Ovary (tissue), 9 donors: Measurements from ENCODE around the gene IFIT3. TPM values are rescaled to one million over a fixed set of nuclear protein-coding genes. Genes with fewer than 3 reads are reported as not detected.

Experiments used
- DNase-seq, 5 donors: peaks; one replicate each; pipeline ENCODE4 v3.0.0-alpha.2; 2019 to 2020
- H3K27ac ChIP-seq, 2 donors: fragments of 200-600 bp; one replicate each; pipeline versions ENCODE4 v1.5.1 to v1.8.0; 2019 to 2022
- H3K27me3 ChIP-seq: fragments of 200-600 bp; one replicate; pipeline ENCODE4 v1.8.0; 2022
- H3K36me3 ChIP-seq: fragments of 200-600 bp; sonication (generic); one replicate; pipeline ENCODE4 v1.5.1; 2019
- H3K4me1 ChIP-seq: one replicate; pipeline ENCODE4 v1.8.1; 2013; ENCODE audit warnings: mild to moderate bottlenecking, moderate library complexity; ENCODE audit not compliant: insufficient read depth
- H3K4me3 ChIP-seq: fragments of 200-600 bp; sonication (generic); one replicate; pipeline ENCODE4 v1.5.1; 2017
- H3K9me3 ChIP-seq, 2 donors: fragments of 200-600 bp in 1 of 2; sonication (generic) in 1 of 2; one replicate each; pipeline versions ENCODE4 v1.5.1 to v1.8.1; 2013 to 2019; ENCODE audit warnings: mild to moderate bottlenecking in 1 of 2, moderate library complexity in 1 of 2
- EP300 ChIP-seq: sonication (generic); formaldehyde crosslinking; IDR thresholded peaks from one replicate; pipeline ENCODE4 v1.6.1; 2017; ENCODE audit warnings: antibody characterized with exemption
- POLR2A ChIP-seq: fragments of 450-650 bp; IDR thresholded peaks from one replicate; pipeline ENCODE4 v1.6.1; 2017; ENCODE audit warnings: antibody characterized with exemption, mild to moderate bottlenecking, moderate library complexity
- WGBS, 3 donors: extraction: QIAGEN DNeasy Blood & Tissue Kit in 1 of 3; methylation state at CpG; one replicate each; pipeline versions ENCODE4 v1.1.5 to v1.1.7; 2013 to 2017; 5-methylcytosine and 5-hydroxymethylcytosine counted together
- intact Hi-C, 4 donors: fragments of 100-400 bp; cut with DNase I; formaldehyde crosslinking; loops; one replicate each; pipeline versions ENCODE4 v1.11.0 to v1.15.1; 2022 to 2023
- polyA plus RNA-seq, 2 donors: library from polyadenylated mRNA; stranded (reverse); fragments of 200-250 nt in 1 of 2; fragments of 350-450 nt in 1 of 2; fragmentation: Illumina TruSeq in 1 of 2; extraction: RNeasy Lipid Tissue Mini Kit (QIAGEN cat#74804) in 1 of 2; gene quantifications; one replicate each; pipeline ENCODE4 v1.2.3, GENCODE V29; 2013 to 2014
- total RNA-seq, 7 donors: library from RNA; depleted of rRNA in 2 of 7; stranded (reverse); fragments of >200 nt in 2 of 7; fragmentation: NEBNext Ultra II Directional in 3 of 7; extraction: Animal tissue kit (Norgen Biotek cat#: 25700) in 3 of 7; gene quantifications; one replicate each; pipeline versions ENCODE4 v1.1.0 to v1.2.4, GENCODE V29; 2016 to 2023
- TF ChIP-seq, protein P1 (sequence below), 3 donors: fragments of 450-650 bp in 2 of 3; fragments of 200-600 bp in 1 of 3; IDR thresholded peaks; one replicate each; pipeline versions ENCODE4 v1.5.1 to v1.8.0; 2016 to 2022; ENCODE audit warnings: antibody characterized with exemption in 3 of 3, mild to moderate bottlenecking in 1 of 3
- donor health status: DM: no; HTN: no; CAD: no; lungs with moderate emphysema.
- donor health status: DM: no; HTN: no; CAD: no.
- donor health status: Bipolar disorder and iron deficiency.
- donor health status: DM: yes; HTN: yes; CAD: no.
- donor health status: DM: no; HTN: no; CAD: no.
- donor health status: DM: yes; HTN: yes; CAD: no.

The IFIT3 gene
- total and polyA plus RNA-seq, 9 donors, result 5.7 to 31.5 (median 12.2) TPM

DNA sequence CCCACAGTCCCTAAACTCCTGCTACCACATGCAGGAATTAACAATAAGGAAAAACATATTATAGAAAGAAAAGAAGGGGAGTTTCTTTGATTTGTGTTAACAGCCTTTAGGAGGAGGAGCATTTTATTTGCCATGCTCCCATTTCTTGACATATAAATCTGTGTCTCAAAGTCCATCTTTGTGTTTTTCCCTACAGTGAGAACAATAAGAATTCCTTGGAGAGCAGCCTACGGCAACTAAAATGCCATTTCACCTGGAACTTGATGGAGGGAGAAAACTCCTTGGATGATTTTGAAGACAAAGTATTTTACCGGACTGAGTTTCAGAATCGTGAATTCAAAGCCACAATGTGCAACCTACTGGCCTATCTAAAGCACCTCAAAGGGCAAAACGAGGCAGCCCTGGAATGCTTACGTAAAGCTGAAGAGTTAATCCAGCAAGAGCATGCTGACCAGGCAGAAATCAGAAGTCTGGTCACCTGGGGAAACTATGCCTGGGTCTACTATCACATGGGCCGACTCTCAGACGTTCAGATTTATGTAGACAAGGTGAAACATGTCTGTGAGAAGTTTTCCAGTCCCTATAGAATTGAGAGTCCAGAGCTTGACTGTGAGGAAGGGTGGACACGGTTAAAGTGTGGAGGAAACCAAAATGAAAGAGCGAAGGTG lies 21.9 kb upstream of the IFIT3 start:
- TF ChIP-seq POLR2A (no peak), EP300 (no peak)
- TF ChIP-seq, protein P1, sequence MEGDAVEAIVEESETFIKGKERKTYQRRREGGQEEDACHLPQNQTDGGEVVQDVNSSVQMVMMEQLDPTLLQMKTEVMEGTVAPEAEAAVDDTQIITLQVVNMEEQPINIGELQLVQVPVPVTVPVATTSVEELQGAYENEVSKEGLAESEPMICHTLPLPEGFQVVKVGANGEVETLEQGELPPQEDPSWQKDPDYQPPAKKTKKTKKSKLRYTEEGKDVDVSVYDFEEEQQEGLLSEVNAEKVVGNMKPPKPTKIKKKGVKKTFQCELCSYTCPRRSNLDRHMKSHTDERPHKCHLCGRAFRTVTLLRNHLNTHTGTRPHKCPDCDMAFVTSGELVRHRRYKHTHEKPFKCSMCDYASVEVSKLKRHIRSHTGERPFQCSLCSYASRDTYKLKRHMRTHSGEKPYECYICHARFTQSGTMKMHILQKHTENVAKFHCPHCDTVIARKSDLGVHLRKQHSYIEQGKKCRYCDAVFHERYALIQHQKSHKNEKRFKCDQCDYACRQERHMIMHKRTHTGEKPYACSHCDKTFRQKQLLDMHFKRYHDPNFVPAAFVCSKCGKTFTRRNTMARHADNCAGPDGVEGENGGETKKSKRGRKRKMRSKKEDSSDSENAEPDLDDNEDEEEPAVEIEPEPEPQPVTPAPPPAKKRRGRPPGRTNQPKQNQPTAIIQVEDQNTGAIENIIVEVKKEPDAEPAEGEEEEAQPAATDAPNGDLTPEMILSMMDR (IDR thresholded peaks at IDR 0.05), result no peak
- Histone ChIP-seq H3K27ac (no peak overlapping the region), H3K36me3 (no peaks in the 10 kb centered on the region), H3K9me3 (no peaks in the 10 kb centered on the region), H3K27me3 (no peaks in the 10 kb centered on the region), H3K4me1 (peaks cover 9% of the 10 kb centered on the region), H3K4me3 (no peak overlapping the region)
- intact Hi-C loops, result no loop called here
- 89 to 91% (median 91%) methylated on average over 9 of the region's 9 CpGs for WGBS, 3 donors
- no peak for DNase-seq

DNA sequence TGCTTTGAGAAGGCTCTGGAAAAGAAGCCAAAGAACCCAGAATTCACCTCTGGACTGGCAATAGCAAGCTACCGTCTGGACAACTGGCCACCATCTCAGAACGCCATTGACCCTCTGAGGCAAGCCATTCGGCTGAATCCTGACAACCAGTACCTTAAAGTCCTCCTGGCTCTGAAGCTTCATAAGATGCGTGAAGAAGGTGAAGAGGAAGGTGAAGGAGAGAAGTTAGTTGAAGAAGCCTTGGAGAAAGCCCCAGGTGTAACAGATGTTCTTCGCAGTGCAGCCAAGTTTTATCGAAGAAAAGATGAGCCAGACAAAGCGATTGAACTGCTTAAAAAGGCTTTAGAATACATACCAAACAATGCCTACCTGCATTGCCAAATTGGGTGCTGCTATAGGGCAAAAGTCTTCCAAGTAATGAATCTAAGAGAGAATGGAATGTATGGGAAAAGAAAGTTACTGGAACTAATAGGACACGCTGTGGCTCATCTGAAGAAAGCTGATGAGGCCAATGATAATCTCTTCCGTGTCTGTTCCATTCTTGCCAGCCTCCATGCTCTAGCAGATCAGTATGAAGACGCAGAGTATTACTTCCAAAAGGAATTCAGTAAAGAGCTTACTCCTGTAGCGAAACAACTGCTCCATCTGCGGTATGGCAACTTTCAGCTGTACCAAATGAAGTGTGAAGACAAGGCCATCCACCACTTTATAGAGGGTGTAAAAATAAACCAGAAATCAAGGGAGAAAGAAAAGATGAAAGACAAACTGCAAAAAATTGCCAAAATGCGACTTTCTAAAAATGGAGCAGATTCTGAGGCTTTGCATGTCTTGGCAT lies 21.1 kb upstream of the IFIT3 start:
- WGBS, 3 donors, result 88 to 95% (median 92%) methylated on average over 13 of the region's 13 CpGs

GRCh38 chr10:89307269-89307577 lies 20.6 kb upstream of the IFIT3 start:
- TF ChIP-seq POLR2A, result no peak
- TF ChIP-seq, protein P1 (IDR thresholded peaks at IDR 0.05), result no peak
- TF ChIP-seq EP300, result no peak
- intact Hi-C loops, result no loop called here
- H3K4me3 ChIP-seq, result no peak overlapping the region
- H3K36me3 ChIP-seq, result no peaks in the 10 kb centered on the region
- H3K27me3 ChIP-seq, result no peaks in the 10 kb centered on the region
- no peaks in the 10 kb centered on the region for H3K9me3 ChIP-seq
- no peak overlapping the region for H3K27ac ChIP-seq
- no peak for DNase-seq
- peaks cover 6% of the 10 kb centered on the region for H3K4me1 ChIP-seq

More for the DNA sequence above, 21.1 kb upstream of the IFIT3 start:
- Histone ChIP-seq H3K36me3 (no peaks in the 10 kb centered on the region), H3K9me3 (no peaks in the 10 kb centered on the region), H3K27me3 (no peaks in the 10 kb centered on the region), H3K4me1 (peaks cover 6% of the 10 kb centered on the region), H3K27ac (no peak overlapping the region), H3K4me3 (no peak overlapping the region)
- DNase-seq, result no peak
- intact Hi-C loops, result no loop called here
- TF ChIP-seq EP300 (no peak), POLR2A (no peak)
- TF ChIP-seq, protein P1 (IDR thresholded peaks at IDR 0.05), result no peak

DNA sequence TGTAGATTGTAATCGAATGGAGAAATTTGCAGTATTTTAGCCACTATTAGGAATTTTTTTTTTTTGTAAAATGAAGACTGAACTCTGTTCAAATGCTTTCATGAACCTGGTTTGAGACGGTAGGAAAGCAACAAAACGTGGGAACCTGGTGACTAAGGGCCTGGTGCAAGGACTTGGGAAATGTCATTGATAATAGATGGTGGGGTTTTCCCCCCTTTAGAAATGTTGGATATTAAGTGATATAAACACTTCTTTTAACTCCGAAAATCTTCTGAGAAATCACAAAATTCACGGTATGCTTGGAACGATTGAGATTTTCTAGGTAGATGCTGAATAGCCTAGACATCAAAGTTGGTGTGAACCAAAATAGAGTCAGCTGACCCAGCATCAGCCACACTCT lies 19.5 kb upstream of the IFIT3 start:
- intact Hi-C loops, result no loop called here
- H3K4me1 ChIP-seq, result peaks cover 4% of the 10 kb centered on the region
- H3K4me3 ChIP-seq, result no peak overlapping the region
- WGBS, 3 donors, result 95 to 96% (median 96%) methylated on average over 6 of the region's 6 CpGs
- H3K27ac ChIP-seq, result no peak overlapping the region
- TF ChIP-seq POLR2A, result no peak
- TF ChIP-seq, protein P1 (IDR thresholded peaks at IDR 0.05), result no peak
- TF ChIP-seq EP300, result no peak
- H3K27me3 ChIP-seq, result no peaks in the 10 kb centered on the region
- H3K36me3 ChIP-seq, result no peaks in the 10 kb centered on the region
- no peaks in the 10 kb centered on the region for H3K9me3 ChIP-seq
- DNase-seq, result no peak
